Lung (tissue), 12 donors: ENCODE results near the gene CDK2AP2. TPM values are rescaled to one million over a fixed set of nuclear protein-coding genes. Genes with fewer than 3 reads are reported as not detected.
"Not testable (repeated sequence)": the region's sequence is repeated elsewhere in the genome, so short reads cannot be mapped to it uniquely, and the experiment has no call there.

ENCODE experiments used
- ATAC-seq: fragments of 200-7000 bp; cut with Tn5 transposase; one replicate; pipeline ENCODE4 v1.9.1; 2020; ENCODE audit warnings: moderate number of reproducible peaks; ENCODE audit not compliant: insufficient read depth, low FRiP score
- DNase-seq, 3 donors: peaks; one replicate each; pipeline ENCODE4 v3.0.0-alpha.2; 2013 to 2017
- H3K27ac ChIP-seq, 2 donors: one replicate each; pipeline ENCODE4 v1.5.1; 2013; ENCODE audit warnings: mild to moderate bottlenecking in 2 of 2, moderate library complexity in 2 of 2, control low read depth in 1 of 2, inconsistent platforms in 1 of 2, low read depth in 1 of 2, low read length in 1 of 2
- H3K27me3 ChIP-seq, 3 donors: one replicate each; pipeline ENCODE4 v1.5.1; 2013; ENCODE audit warnings: low read length in 2 of 3; ENCODE audit not compliant: control insufficient read depth in 3 of 3, insufficient read depth in 3 of 3
- H3K36me3 ChIP-seq, 4 donors: one replicate each; pipeline ENCODE4 v1.5.1; 2013; ENCODE audit warnings: low read length in 4 of 4, mild to moderate bottlenecking in 1 of 4, moderate library complexity in 1 of 4; ENCODE audit not compliant: control insufficient read depth in 4 of 4, insufficient read depth in 4 of 4
- H3K4me1 ChIP-seq, 5 donors: one replicate each; pipeline ENCODE4 v1.5.1; 2013; ENCODE audit warnings: low read length in 5 of 5, mild to moderate bottlenecking in 2 of 5, moderate library complexity in 1 of 5; ENCODE audit not compliant: control insufficient read depth in 5 of 5, insufficient read depth in 5 of 5
- H3K4me3 ChIP-seq: one replicate; pipeline ENCODE4 v1.5.1; 2013; ENCODE audit warnings: mild to moderate bottlenecking, control low read depth, moderate library complexity
- H3K9ac ChIP-seq, 2 donors: one replicate each; pipeline ENCODE4 v1.5.1; 2013; ENCODE audit warnings: low read length in 2 of 2, control low read depth in 1 of 2; ENCODE audit not compliant: insufficient read depth in 1 of 2
- H3K9me3 ChIP-seq, 4 donors: one replicate each; pipeline ENCODE4 v1.5.1; 2013; ENCODE audit warnings: low read length in 3 of 4, mild to moderate bottlenecking in 1 of 4, moderate library complexity in 1 of 4; ENCODE audit not compliant: control insufficient read depth in 4 of 4, insufficient read depth in 3 of 4
- CTCF ChIP-seq: IDR thresholded peaks from 2 replicates; pipeline ENCODE4 v1.5.1; 2012; ENCODE audit warnings: mild to moderate bottlenecking; ENCODE audit errors: control extremely low read depth, extremely low read depth
- WGBS, 2 donors: extraction: QIAGEN DNeasy Blood & Tissue Kit; methylation state at CpG; one replicate each; pipeline ENCODE4 v1.1.7; 2013; 5-methylcytosine and 5-hydroxymethylcytosine counted together
- polyA plus RNA-seq, 2 donors: library from polyadenylated mRNA; stranded (reverse); fragments of 200-250 nt; gene quantifications; one replicate each; pipeline ENCODE4 v1.2.1, GENCODE V29; 2013
- total RNA-seq, 2 donors: library from RNA; depleted of rRNA in 1 of 2; stranded (reverse); fragments of >200 nt in 1 of 2; gene quantifications; one replicate each; pipeline ENCODE4 v1.2.1, GENCODE V29; 2014 to 2021
- donor health status: control.
- donor health status: control.
- donor health status: Bipolar disorder and iron deficiency.
- donor health status: healthy.
- donor health status: DM: yes; HTN: yes; CAD: no.

CDK2AP2 gene
- total and polyA plus RNA-seq, 4 donors: 21.7 to 149 (median 121) TPM

GRCh38 chr11:67516806-67517205, 8.8 kb upstream of the CDK2AP2 start:
- Histone ChIP-seq H3K9me3 (peaks cover 0 to 2% (median 0%) of the 10 kb centered on the region in 4 donors), H3K9ac (no peak overlapping the region), H3K27ac (no peak overlapping the region), H3K27me3 (no peaks in the 10 kb centered on the region), H3K4me3 (no peak overlapping the region), H3K36me3 (no peaks in the 10 kb centered on the region), H3K4me1 (no peaks in the 10 kb centered on the region)
- WGBS, 2 donors: 92 to 93% methylated on average over 9 of the region's 9 CpGs
- no peak for ATAC-seq
- DNase-seq: no peak
- TF ChIP-seq CTCF: no peak

GRCh38 chr11:67514116-67514515, 6.2 kb upstream of the CDK2AP2 start:
- Histone ChIP-seq H3K36me3 (no peaks in the 10 kb centered on the region), H3K27ac (no peak overlapping the region), H3K9ac (no peak overlapping the region), H3K9me3 (no peaks in the 10 kb centered on the region), H3K4me1 (peaks cover 0 to under 1% (median 0%) of the 10 kb centered on the region in 5 donors), H3K27me3 (peaks cover 0 to 2% (median 0%) of the 10 kb centered on the region in 3 donors), H3K4me3 (no peak overlapping the region)
- DNase-seq (no peak), ATAC-seq (no peak)
- 76 to 81% methylated on average over 7 of the region's 7 CpGs for WGBS, 2 donors
- TF ChIP-seq CTCF: no peak

GRCh38 chr11:67511558-67511957, 3.6 kb upstream of the CDK2AP2 start:
- not testable (repeated sequence) for H3K9ac ChIP-seq, H3K27ac ChIP-seq, H3K36me3 ChIP-seq, DNase-seq, H3K27me3 ChIP-seq, H3K4me3 ChIP-seq, H3K9me3 ChIP-seq, ATAC-seq
- WGBS, 2 donors: 89 to 92% methylated on average over 4 of the region's 4 CpGs
- peaks cover 0 to 12% (median 3%) of the 10 kb centered on the region in 5 donors for H3K4me1 ChIP-seq

GRCh38 chr11:67510023-67510345, 2.0 kb upstream of the CDK2AP2 start:
- no peak for ATAC-seq
- no peak for DNase-seq
- no peak for TF ChIP-seq CTCF
- WGBS, 2 donors: 25 to 35% methylated on average over 3 of the region's 3 CpGs
- H3K36me3 ChIP-seq: peaks cover 0 to 3% (median 0%) of the 10 kb centered on the region in 4 donors
- H3K27ac ChIP-seq: no peak overlapping the region
- H3K27me3 ChIP-seq: peaks cover 0 to 2% (median 0%) of the 10 kb centered on the region in 3 donors
- no peak overlapping the region for H3K9ac ChIP-seq
- no peaks in the 10 kb centered on the region for H3K9me3 ChIP-seq
- H3K4me1 ChIP-seq: peaks cover 0 to 23% (median 4%) of the 10 kb centered on the region in 5 donors
- no peak overlapping the region for H3K4me3 ChIP-seq
